Activated gamma-delta T cell treated with Interleukin-2 at 50 U/mL for 16 hours (primary cell): ENCODE data around the gene FCRL1.

Experiments used
- DNase-seq: peaks from one replicate; pipeline ENCODE4 v3.0.0-alpha.2; 2020

The FCRL1 gene, protein sequence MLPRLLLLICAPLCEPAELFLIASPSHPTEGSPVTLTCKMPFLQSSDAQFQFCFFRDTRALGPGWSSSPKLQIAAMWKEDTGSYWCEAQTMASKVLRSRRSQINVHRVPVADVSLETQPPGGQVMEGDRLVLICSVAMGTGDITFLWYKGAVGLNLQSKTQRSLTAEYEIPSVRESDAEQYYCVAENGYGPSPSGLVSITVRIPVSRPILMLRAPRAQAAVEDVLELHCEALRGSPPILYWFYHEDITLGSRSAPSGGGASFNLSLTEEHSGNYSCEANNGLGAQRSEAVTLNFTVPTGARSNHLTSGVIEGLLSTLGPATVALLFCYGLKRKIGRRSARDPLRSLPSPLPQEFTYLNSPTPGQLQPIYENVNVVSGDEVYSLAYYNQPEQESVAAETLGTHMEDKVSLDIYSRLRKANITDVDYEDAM

GRCh38 chr1:157819896-157820295, at the start of gene FCRL1:
Gene FCRL1 (minus strand): TSS chr1:157820120. CDS start chr1:157820037, 83 bp downstream.
- no peak for DNase-seq

GRCh38 chr1:157868654-157869053, 48.7 kb upstream of the FCRL1 start:
- no peak for DNase-seq

DNA sequence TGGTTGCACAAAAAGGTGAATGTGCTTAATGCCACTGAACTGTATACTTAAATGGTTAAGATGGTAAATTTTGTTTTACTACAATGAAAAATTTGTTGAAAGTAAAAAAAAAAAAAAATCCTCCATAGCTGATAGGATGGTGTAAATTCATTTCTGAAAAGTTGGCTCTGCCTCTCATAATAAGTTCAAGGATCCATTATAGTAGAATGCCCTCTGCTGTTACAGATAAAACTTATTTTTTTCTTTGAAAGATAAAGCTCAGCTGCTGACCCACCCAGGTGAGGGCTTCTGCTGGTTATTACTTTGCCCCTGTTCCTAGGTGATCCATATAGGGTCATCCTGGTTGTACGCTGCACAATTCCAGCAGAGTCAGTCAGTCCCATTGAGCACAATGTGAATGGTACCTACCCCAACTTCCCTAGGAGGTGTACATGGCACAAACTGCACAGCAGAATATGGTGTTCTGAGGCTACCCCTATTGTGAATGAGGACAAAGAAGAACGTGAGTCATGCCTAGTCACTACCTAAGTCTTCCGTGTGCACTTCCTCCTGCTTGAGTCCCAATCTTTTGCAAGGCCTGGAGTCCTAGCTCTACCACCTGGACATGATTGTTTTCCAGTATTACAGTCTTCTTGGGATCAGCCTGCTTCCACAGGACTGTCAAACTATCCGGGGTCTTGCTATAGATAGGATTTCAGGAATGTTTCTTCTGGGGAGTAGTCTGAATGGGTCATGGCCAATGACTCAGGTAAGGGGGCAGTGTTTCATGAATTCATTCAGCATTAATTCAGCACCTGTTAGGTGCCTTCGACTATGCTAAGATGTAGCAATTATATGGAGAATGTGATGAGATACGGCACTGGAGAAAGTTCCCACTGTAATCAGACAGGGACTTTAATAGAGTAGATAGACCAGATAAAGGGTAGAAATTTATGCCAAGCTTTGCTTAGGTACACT, 42.5 kb upstream of the FCRL1 start:
- DNase-seq, result no peak

- DNase-seq, result no peak
Measured at GRCh38 chr1:157856538-157856937, 36.6 kb upstream of the FCRL1 start.

- DNase-seq, result no peak
Measured at GRCh38 chr1:157852476-157852875, 32.6 kb upstream of the FCRL1 start.

GRCh38 chr1:157849229-157849875, 29.4 kb upstream of the FCRL1 start:
- DNase-seq, result no peak

- DNase-seq, result no peak
Measured at GRCh38 chr1:157844089-157844830, 24.3 kb upstream of the FCRL1 start.

DNA sequence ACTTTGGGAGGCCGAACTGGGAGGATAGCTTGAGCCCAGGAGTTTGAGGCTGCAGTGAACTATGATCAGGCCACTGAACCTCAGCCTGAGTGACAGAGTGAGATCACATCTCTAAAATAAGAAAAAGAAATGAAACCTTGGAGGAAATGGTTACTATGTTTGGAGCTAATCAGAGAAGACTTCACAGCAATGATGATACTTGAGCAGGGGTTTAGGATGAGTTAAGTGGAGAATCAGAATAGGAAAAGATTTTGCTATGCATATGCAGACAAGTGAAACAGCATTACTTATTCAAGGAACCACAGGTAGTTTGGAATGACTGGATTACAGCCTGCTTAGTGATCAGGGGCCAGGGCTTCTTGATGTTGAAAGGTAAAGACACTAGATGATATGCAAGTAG, 23.0 kb upstream of the FCRL1 start:
- DNase-seq, result no peak

DNA sequence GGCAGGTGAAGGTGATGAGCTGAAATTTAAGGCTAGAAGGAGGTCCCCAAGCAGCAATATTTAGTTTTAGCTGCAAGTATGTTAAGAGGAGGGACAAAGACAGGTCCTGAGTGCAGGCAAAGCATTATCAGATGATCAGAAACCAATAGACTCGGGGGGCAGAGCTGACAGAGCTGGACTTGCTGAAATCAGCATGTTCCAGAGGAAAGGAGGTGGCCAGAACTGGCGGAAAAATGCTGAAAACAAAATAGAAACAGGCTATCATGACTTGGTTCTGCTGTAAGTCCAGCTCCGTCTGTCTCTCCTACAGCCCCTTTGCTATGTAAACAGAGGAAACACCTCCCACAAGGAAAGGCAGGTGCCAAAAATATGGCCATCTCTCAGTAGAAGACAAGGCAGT, 21.8 kb upstream of the FCRL1 start, which contains the start of gene CD5L:
TSS of gene CD5L (minus strand) at position 101 of the 400 bp plus-strand sequence. CDS start 107 bp downstream, outside the sequence.
- DNase-seq, result no peak

DNA sequence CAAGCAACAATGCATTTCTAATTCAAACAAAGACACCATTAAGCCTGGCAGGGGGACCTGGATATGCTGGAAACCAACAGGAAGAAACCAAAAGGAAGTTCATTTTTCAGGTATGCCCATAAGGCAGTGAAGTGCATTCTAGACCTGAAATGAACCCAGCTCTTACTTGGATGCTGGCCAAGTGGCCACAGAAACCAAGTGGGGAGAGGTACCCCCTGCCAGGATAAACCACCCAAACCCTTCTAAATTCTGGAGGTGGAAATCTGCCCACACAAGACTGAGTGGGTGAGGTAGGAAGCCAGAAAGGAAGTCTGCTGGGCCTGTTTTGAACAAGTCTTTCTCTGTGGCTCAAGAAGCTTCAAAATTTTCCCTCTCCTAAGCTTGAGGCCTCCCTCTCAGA, 19.0 kb upstream of the FCRL1 start:
- no peak for DNase-seq

GRCh38 chr1:157834430-157834829, 14.5 kb upstream of the FCRL1 start:
- DNase-seq, result no peak

DNA sequence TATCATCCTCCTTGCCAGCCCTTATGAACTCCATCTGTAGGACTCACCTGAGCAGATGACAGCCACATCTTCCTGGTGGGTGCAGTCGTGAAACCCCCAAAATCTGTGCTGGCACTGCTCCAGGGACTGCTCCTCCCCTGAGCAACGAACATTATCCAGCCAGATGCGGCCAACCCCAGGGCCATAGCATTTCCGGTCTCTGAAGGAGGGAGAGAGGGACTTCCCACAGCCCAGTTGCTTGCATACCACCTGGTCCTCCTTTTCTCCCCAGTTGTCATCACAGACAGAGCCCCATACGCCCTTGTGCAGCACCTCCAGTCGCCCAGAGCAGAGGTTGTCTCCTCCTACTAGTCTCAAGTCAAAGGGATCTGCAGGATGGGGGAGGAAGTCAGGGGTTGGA, 13.2 kb upstream of the FCRL1 start:
- DNase-seq, result no peak

DNA sequence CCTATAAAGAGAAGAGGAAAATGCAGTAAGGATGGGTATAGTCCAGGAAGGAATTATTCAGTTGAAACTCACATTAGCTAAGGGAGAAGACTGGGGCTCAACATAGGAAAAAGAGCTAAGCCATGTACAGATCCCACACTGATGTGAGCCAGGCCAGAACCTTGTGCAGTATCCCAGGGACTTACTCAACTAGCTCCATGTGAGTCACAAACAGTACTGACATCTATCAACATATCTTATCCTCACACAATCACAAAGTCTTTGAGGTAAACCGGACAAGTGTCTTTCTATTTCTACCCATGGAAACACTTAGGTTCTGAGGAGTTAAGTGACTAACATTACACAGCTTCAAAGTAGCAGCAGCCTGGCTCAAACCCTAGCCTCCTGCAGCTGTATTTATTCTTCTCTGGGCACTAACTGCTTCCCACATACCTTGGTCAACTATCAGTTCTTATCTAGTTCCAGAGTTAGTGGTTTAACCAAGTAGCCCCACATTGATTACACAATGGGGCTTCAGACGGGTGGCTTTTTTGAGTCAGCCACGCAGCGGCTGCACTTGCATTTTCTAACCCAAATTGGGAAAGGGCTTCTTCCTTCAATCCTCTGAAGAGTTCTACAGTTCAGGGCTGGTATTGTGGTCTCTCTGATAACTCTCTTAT, 12.2 kb upstream of the FCRL1 start:
- no peak for DNase-seq

DNA sequence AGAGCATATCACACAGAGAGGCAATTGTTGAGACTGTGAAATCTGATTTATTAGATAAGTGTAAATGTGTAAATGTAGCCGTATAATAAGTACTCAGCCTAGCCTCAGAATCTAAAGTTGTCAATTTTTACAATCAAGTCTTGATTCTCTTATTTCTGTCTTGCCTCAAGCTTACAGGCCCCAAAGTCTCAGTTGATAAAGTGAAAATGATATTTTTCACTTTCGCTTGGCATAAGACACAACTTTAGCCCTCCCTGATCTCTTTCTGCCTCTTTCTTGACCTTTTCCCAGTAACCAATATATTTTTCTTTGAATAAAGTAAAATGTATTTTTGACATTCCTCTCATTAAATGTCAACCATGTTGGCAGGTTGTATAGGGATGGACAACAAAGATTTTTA, 11.0 kb upstream of the FCRL1 start:
- DNase-seq, result no peak

DNA sequence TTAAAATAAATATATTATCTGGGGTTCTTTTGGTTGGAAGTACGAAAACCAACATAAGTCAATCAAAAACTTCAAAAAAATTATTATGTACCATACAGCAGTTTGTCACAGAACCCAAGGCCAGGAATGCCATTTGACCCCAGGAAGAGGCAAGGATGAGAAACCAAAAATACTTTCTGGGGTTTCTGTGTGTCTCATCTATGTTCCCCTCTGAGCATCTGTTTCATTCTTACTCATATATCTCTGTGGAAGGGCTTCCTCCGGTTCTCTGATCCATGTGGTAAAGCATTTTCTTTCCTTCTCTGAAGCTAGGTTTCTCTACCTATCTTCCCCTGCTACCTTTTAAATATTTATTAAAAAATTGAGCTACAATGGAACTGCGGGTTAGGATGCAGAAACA, 9.8 kb upstream of the FCRL1 start:
- DNase-seq, result no peak

DNA sequence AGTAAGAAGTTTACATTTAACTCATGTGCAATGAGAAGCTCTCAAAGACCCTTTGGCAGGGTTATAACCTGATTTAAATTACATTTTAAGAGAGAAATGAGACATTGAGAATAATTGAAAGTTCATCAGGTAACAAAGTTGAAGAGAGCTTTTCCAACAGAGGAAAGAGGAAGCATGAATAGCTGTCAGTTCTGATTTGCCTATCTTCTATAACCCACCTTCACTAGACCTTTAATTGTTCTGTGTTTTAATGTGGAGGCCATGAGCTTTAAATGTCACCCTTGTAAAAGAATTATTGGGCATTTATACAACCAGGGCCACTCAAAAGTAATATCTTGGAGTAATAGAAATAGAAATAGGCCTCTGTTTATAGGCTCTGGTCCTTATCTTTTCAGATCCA, 9.3 kb upstream of the FCRL1 start:
- no peak for DNase-seq

- DNase-seq, result no peak
Measured at GRCh38 chr1:157820299-157820698, 379 bp upstream of the FCRL1 start.

DNA sequence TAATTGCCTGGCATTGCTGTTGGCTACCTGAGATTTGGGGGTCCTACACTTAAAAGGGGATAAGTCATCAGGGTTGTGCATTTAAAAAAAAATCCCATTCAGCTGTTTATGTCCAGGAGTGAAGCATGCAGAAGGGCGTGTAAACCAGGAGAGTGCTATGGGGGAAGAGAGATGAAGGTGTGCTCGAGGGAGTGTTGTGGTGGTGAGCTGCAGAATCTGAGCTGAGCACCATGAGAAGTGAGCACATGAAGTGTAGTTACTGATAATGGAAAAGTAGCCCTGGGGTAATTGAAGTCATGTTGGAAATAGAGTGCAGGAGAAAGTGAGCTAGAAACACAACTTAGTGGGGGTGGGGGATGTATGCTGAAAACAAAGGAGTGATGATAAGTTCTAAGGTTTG, 705 bp downstream of the FCRL1 start:
- DNase-seq, result no peak

DNA sequence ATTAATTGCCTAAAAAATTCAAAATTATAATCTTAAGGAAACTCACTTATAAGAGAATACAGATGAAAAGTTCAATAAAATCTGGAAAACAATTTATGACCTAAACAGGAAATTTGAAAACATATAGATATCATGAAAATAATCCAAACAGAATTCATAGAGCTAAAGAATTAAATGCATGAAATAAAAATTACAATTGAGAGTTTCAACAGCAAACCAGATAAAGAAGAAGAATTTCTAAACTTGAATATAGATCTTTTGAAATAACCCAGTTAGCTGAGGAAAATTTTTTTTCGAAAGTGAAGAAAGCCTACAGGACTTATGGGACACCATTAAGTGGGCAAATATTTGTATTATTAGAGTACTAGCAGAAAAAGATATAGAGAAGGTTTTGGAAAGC, 6.7 kb downstream of the FCRL1 start:
- no peak for DNase-seq

DNA sequence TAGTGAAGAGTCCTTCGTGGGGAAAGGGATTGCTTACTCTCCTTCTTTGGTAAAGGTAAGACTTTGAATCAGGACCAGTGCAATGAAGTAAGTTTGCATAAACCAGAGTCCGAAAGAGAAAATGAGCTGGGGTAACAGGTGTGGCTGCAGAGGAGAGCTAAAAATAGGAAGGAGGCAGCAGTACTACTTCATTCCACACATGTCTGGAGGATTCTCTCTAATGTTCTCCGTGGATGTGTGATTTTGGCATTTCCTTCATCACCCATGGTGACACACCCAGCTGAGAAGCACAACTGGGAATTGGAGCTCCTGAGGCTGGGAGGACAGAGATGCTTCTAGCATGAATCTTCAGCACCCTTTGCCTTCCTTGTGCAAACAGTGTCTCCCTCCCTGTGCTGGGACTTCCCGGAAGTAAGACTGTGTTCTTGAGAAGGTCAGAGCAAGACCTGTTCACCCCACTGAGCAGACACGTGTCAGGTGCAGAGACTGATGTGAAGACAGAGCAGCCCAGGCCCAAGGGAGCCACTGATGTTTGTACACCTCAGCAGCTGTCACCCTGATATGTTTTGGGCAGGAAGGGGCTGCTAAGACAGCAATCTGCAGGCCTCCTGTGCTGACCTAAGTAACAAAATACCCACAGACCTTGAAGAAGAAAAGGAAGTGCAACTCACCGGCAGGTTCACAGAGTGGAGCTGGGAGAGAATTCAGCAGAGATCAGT, 13.3 kb downstream of the FCRL1 start:
- DNase-seq, result no peak

DNA sequence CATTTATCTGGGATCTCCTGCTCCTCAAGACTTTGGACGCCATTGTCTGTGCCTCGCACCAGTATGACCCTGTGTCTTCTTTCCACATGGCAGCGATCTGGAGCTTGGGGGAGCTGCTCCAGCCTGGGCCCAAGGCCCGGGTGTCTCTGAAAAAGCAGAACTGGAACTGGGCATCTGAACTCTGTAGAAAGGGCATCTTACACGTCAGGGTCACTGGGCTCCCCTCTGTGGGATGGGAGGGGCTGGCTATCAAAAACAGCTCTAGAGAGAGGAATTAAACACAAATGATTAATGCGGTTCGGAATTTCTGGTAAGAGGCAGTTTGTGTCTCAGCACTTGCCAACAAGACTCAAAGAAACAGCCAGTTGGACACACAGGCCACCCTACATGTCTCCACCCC, 16.1 kb downstream of the FCRL1 start:
- no peak for DNase-seq
